ENCODE measurements around the gene ADAMTS4. TPM values are rescaled to one million over a fixed set of nuclear protein-coding genes. Genes with fewer than 3 reads are reported as not detected.

The ADAMTS4 gene, protein sequence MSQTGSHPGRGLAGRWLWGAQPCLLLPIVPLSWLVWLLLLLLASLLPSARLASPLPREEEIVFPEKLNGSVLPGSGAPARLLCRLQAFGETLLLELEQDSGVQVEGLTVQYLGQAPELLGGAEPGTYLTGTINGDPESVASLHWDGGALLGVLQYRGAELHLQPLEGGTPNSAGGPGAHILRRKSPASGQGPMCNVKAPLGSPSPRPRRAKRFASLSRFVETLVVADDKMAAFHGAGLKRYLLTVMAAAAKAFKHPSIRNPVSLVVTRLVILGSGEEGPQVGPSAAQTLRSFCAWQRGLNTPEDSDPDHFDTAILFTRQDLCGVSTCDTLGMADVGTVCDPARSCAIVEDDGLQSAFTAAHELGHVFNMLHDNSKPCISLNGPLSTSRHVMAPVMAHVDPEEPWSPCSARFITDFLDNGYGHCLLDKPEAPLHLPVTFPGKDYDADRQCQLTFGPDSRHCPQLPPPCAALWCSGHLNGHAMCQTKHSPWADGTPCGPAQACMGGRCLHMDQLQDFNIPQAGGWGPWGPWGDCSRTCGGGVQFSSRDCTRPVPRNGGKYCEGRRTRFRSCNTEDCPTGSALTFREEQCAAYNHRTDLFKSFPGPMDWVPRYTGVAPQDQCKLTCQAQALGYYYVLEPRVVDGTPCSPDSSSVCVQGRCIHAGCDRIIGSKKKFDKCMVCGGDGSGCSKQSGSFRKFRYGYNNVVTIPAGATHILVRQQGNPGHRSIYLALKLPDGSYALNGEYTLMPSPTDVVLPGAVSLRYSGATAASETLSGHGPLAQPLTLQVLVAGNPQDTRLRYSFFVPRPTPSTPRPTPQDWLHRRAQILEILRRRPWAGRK
- 9.0 and 11.7 TPM in 2 replicates for total RNA-seq (2014; rRNA removed; shearing (Covaris generic))

DNA sequence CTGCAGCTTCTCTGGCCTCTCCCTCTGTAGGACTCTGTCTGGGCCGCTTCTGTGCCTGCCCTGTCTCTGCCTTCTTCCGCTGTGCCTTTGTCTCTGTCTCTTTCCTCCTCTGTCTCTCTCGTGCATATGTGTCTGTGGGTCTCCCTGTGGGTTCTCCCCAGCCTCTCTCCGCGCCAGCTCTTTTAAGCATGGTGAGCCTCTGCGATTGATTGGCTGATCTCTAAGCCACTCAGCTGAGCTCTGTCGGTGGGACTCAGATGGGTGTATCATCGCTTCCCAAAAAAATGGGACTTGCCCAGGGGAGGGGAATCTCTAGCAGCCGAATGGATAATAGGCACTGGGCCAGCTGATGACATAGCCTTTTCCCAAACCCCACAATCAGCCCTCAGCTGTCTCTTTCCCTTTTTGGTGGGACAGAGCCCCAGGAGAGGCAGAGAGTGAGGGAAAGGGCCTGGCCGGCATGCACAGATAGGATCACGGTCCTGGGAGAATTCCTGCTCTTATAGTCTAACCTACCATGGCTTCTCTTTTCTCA, at the start of gene ADAMTS4:
TSS of gene ADAMTS4 (minus strand) at position 158 of the 535 bp plus-strand sequence. CDS start 427 bp downstream, outside the sequence.
- DNase-seq, result peak; percentile 73
- Histone ChIP-seq H3K36me3 (replicated peaks; ENCODE audit: control insufficient read depth, insufficient read depth, low read length) (peaks cover 13% of the 10 kb centered on the region), H3K4me3 (ENCODE audit: insufficient read depth, low read depth, low read length) (peak within 1 kb of the TSS; percentile 30), H3K27me3 (ENCODE audit: control insufficient read depth, insufficient read depth, low read length) (no peaks in the 10 kb centered on the region)

DNA sequence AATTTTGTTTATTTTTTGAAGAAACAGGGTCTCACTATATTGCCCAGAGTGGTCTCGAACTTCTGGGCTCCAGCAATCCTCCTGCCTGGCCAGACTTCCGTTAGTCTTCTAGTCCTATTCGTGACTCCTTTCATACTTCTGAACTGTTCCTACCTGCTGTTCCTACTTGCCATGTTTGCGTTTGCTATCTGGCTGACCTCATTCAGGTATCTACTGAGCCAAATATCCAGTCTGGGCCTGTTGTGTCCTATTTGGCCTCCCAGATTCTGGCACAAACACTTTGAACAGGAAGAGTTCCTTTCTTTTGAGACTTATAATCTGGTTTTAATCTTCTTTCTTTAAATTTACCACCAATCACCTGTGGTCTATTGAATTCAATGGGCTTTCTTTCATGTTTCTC, 46.0 kb upstream of the ADAMTS4 start:
- DNase-seq, result no peak
- Histone ChIP-seq H3K36me3 (replicated peaks; ENCODE audit: control insufficient read depth, insufficient read depth, low read length) (no peaks in the 10 kb centered on the region), H3K4me3 (ENCODE audit: insufficient read depth, low read depth, low read length) (no peak overlapping the region), H3K27me3 (ENCODE audit: control insufficient read depth, insufficient read depth, low read length) (no peaks in the 10 kb centered on the region)

DNA sequence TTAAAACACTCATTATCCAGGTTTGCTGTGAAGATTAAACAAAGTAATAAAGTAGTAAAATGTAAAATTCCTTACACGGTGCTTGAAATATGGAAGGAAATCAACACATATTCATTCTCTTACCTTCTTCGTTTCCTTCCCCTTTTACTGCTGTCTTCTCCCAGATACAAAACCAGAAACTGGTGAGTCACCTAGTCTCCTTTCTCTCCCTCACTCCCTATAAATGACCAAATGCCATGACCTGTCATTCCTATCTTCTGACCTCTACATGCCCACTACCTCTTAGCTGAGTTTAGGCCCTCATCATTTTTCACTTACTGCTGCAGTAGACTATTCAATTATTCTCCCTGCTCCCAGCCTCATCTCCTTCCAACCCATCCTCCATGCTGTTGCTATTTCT, 43.5 kb upstream of the ADAMTS4 start:
- H3K4me3 ChIP-seq (ENCODE audit: insufficient read depth, low read depth, low read length), result no peak overlapping the region
- H3K36me3 ChIP-seq (replicated peaks; ENCODE audit: control insufficient read depth, insufficient read depth, low read length), result no peaks in the 10 kb centered on the region
- no peak for DNase-seq
- no peaks in the 10 kb centered on the region for H3K27me3 ChIP-seq (ENCODE audit: control insufficient read depth, insufficient read depth, low read length)

DNA sequence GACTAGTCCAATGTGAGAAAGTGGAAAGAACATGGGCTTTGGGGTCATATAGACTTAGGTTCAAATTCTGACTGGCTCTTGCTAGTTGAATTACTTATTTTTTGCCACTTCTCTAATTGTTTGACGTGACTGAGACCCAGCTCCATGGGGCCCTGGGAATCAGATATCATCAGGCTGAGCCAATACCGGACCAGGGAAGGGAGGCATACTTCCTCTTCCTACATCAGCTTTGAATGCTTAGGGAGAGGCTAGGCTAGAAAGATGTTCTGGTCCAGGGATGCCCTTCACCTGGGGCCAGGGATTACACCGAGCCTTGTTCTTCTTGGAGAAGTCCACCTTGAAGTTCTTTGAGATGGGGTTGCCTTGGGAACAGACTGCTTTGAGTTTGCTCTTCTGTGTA, 42.8 kb upstream of the ADAMTS4 start:
- H3K27me3 ChIP-seq (ENCODE audit: control insufficient read depth, insufficient read depth, low read length), result no peaks in the 10 kb centered on the region
- no peak for DNase-seq
- no peaks in the 10 kb centered on the region for H3K36me3 ChIP-seq (replicated peaks; ENCODE audit: control insufficient read depth, insufficient read depth, low read length)
- H3K4me3 ChIP-seq (ENCODE audit: insufficient read depth, low read depth, low read length), result no peak overlapping the region

DNA sequence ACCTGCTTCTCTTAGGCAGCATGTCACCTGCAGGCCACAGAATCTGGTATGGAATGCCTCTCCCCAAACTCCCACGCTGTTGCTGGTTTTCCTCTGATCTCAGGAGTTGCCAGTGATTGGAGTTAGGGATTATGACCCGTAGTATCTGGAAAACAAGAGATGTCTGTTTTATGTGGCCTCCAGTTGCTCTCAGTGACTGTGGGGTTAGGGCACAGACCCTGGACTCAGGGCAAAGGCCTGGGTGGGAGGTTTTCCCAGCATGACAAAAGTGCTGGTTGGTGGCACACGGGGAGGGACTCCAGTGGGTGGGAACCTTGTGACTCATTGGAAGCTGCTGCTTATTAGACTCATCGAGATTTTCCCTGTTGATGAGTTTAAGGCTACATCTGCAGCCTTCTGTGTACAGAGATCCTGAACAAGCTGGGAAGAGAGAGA, 39.2 kb upstream of the ADAMTS4 start, which contains the start of gene NR1I3:
TSS of gene NR1I3 (minus strand) at position 165 of the 435 bp plus-strand sequence. CDS start 1,638 bp downstream, outside the sequence.
- DNase-seq, result no peak
- no peaks in the 10 kb centered on the region for H3K36me3 ChIP-seq (replicated peaks; ENCODE audit: control insufficient read depth, insufficient read depth, low read length)

DNA sequence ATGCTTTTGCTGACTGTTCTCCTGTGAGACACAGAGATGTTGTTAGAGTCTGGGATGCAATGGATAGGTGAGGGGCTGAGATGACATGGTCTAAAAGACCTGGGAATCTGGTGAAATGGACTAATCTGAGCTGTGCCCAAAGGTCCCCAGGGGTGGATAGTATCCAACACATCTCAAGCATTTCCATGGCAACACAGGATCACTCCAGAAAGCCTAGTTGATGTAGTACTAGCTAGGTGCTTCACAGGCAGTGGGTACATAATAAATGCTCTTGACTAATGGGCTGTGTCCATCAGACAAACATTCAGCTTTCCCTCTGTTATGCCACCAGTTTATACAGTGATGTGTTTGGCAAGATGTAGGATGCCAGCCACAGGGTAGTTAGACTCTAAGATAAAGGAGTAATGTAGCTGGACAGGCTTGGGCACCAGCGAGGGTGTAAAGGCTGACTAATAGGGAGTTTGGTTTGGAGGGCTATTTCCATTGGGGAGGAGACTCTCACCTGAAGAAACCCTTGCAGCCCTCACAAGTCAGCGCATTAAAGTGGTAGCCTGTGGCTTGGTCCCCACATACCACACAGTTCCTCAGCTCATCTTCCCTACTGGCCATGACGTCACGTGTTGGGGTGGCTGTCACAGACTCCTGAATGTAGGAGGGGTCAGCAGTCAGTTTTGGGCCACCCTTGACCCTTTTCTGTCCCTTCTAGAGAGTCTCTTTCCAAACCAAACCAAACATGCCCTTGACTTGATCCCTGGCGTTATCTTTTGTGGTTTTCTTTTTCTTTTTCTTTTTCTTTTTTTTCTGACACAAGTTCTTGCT, 37.3 kb upstream of the ADAMTS4 start:
- H3K36me3 ChIP-seq (replicated peaks; ENCODE audit: control insufficient read depth, insufficient read depth, low read length), result no peaks in the 10 kb centered on the region
- H3K4me3 ChIP-seq (ENCODE audit: insufficient read depth, low read depth, low read length), result no peak overlapping the region
- DNase-seq, result no peak
- H3K27me3 ChIP-seq (ENCODE audit: control insufficient read depth, insufficient read depth, low read length), result no peaks in the 10 kb centered on the region

More for the DNA sequence above, 39.2 kb upstream of the ADAMTS4 start, which contains the start of gene NR1I3:
- no peaks in the 10 kb centered on the region for H3K27me3 ChIP-seq (ENCODE audit: control insufficient read depth, insufficient read depth, low read length)
- H3K4me3 ChIP-seq (ENCODE audit: insufficient read depth, low read depth, low read length), result no peak within 1 kb of the TSS

DNA sequence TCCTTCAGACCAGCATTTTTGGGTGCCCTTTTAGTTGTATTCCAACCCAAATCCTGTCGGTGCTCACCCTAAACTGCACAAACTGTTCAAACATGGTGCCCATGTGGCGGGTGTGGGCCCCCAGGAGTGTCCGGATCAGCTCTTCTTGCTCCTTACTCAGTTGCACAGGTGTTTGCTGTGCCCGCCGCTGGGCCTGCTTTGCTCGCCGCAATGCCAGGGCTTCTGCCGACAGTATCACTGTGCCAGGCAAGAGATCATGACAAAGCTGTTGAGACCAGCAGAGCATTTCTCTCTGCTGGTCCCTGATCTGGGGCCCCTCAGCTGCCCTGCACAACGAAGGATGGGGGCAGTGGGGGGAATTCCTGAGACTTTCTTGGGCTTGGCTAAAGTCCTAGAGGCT, 34.2 kb upstream of the ADAMTS4 start:
- Histone ChIP-seq H3K27me3 (ENCODE audit: control insufficient read depth, insufficient read depth, low read length) (no peaks in the 10 kb centered on the region), H3K4me3 (ENCODE audit: insufficient read depth, low read depth, low read length) (no peak overlapping the region), H3K36me3 (replicated peaks; ENCODE audit: control insufficient read depth, insufficient read depth, low read length) (peaks cover 8% of the 10 kb centered on the region)
- no peak for DNase-seq

DNA sequence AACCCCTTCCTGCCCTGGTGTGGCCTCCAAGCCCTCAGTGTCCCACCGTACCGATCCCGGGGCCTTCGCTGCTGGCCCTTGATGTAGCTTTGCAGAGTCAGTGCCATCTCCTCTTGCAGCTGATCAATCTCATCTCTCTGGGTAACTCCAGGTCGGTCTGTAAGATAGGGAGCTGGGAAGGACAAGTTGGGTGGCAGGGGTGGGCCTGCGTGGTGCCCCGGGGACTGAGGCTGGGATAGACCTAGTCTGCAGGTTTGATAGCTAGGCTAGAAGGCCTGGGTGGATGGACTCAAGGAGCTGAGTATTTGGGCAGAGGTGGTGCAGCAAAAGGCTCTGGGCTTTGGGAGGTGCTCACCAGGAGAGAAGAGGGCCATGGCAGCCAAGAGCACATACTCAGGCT, 31.9 kb upstream of the ADAMTS4 start:
- Histone ChIP-seq H3K36me3 (replicated peaks; ENCODE audit: control insufficient read depth, insufficient read depth, low read length) (peaks cover 9% of the 10 kb centered on the region), H3K27me3 (ENCODE audit: control insufficient read depth, insufficient read depth, low read length) (no peaks in the 10 kb centered on the region), H3K4me3 (ENCODE audit: insufficient read depth, low read depth, low read length) (no peak overlapping the region)
- no peak for DNase-seq

DNA sequence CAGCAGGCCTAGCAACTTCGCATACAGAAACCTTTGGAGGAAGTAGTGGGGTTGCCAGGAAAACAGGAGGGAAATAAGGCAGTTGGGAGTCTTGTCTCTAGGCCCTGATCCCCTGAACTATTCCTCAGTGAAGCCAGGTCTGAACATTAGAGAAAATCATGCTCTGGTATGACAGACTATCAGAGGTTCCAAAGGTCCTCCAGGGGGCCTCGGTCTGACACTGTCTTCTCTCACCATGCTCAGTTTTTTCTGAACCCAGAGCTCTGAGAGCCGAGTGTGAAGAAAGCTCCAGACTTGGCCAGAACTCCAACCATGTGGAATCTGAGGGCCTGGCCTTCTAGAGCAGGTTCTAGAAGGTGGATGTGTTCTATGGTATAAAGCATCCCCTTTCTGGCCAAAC, 31.0 kb upstream of the ADAMTS4 start:
- peaks cover 9% of the 10 kb centered on the region for H3K36me3 ChIP-seq (replicated peaks; ENCODE audit: control insufficient read depth, insufficient read depth, low read length)
- no peak for DNase-seq
- no peaks in the 10 kb centered on the region for H3K27me3 ChIP-seq (ENCODE audit: control insufficient read depth, insufficient read depth, low read length)
- no peak overlapping the region for H3K4me3 ChIP-seq (ENCODE audit: insufficient read depth, low read depth, low read length)

DNA sequence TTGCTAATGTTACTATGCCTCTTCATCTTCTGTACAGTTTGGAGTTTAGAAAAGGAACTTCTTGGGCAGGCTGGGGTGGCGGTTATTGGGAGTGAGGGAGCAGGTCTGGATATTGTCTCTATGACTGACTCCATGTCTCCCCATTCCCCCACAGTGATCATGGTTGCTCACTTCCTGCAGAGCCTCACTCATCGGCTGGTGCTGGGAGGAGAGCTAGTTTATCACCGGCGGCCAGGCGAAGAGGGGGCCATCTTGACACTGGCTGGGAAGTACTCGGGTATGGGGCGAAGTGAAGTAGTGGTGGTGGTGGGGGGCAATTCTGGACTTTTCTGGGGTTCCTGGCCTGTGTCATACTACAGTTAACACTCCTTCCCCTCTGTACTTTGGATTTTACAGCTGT, 29.2 kb upstream of the ADAMTS4 start:
- Histone ChIP-seq H3K4me3 (ENCODE audit: insufficient read depth, low read depth, low read length) (no peak overlapping the region), H3K36me3 (replicated peaks; ENCODE audit: control insufficient read depth, insufficient read depth, low read length) (peaks cover 9% of the 10 kb centered on the region), H3K27me3 (ENCODE audit: control insufficient read depth, insufficient read depth, low read length) (no peaks in the 10 kb centered on the region)
- DNase-seq, result no peak

DNA sequence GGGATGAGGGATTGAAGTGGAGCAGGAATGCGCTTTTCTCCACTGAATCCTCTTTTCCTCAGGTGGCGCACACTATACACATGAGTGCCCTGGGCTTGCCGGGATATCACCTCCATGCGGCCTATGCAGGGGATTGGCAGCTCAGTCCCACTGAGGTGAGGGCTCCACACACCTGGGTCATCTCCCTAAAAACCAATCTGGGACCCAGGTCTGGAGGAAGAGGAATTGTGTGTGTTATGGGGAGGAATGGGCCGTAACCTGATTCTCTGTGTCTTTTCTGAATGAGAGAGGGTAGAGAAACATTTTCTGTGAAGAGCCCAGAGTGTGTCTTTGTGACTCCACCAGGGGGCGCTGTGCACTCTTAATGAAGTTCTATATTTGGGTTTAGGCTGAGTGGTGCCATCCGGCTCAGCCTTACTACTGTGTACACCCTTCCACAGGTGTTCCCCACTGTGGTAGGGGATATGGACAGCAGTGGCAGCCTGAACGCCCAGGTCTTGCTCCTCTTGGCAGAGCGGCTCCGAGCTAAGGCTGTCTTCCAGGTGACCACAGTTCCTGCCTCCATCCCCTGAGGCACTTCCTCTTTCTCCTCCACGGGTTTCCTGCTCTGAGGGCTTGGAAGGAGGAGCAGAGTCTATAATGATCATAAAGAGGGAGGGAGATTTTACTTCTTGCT, 28.5 kb upstream of the ADAMTS4 start:
- no peaks in the 10 kb centered on the region for H3K27me3 ChIP-seq (ENCODE audit: control insufficient read depth, insufficient read depth, low read length)
- DNase-seq, result peak; percentile 79
- H3K4me3 ChIP-seq (ENCODE audit: insufficient read depth, low read depth, low read length), result peak overlapping the region; percentile 57; the same call in 1 of the 2 replicates
- H3K36me3 ChIP-seq (replicated peaks; ENCODE audit: control insufficient read depth, insufficient read depth, low read length), result peaks cover 9% of the 10 kb centered on the region

DNA sequence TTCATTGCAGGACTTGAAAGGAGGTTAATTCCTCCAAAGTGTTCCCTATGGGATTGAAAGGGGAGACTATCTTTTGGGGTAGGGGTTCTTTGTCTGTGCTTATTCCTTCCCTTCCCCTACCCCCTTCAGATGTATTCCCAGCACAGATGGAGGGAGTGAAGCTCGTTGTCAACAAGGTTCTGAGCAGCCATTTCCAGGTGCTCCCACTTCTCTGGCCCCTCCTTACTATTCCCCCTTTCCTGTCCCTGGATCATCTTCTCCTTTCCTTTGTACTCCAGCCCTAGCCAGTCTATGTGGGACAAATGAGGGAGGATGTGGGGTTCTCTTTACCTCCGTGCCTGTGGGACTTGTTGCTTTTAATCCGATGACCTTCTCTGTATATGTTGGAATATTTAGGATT, 27.9 kb upstream of the ADAMTS4 start:
- Histone ChIP-seq H3K36me3 (replicated peaks; ENCODE audit: control insufficient read depth, insufficient read depth, low read length) (peaks cover 9% of the 10 kb centered on the region), H3K4me3 (ENCODE audit: insufficient read depth, low read depth, low read length) (peak overlapping the region; percentile 57), H3K27me3 (ENCODE audit: control insufficient read depth, insufficient read depth, low read length) (no peaks in the 10 kb centered on the region)
- no peak for DNase-seq

DNA sequence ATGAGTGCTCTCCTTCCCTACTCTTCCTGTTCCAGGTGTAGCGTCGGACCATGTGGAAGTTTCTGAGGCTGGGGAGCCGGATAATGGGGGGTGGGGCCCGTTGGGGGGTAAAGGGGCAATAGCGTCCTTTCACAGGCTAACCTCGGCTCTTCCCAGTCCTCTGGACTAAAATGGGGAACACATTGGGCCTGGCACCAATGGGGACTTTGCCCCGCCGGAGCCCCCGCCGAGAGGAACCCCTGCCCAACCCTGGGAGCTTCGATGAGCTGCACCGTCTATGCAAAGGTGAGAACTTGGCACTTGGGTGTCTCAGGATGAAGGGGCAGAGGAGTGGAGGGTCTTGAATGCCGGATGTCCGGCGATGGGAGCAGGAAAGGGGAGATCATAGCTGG, 27.5 kb upstream of the ADAMTS4 start:
- H3K4me3 ChIP-seq (ENCODE audit: insufficient read depth, low read depth, low read length), result peak overlapping the region; percentile 57
- DNase-seq, result peak; percentile 60
- H3K36me3 ChIP-seq (replicated peaks; ENCODE audit: control insufficient read depth, insufficient read depth, low read length), result peaks cover 9% of the 10 kb centered on the region
- no peaks in the 10 kb centered on the region for H3K27me3 ChIP-seq (ENCODE audit: control insufficient read depth, insufficient read depth, low read length)
